COLO668 (cell line): Measurements from ENCODE around the gene FLNC.

Experiments
- DNase-seq: peaks from one replicate; lab custom pipeline; 2025; ENCODE audit not compliant: unreplicated experiment; lab: John Stamatoyannopoulos, UW

The FLNC gene

GRCh38 chr7:128891110-128891941 lies 61.1 kb downstream of the FLNC start:
- DNase-seq: no peak

GRCh38 chr7:128891942-128892269 lies 61.7 kb downstream of the FLNC start:
- DNase-seq: no peak

- no peak for DNase-seq
These were observed 62.5 kb downstream of the FLNC start for GRCh38 chr7:128892521-128893250.

- no peak for DNase-seq
These were observed 63.3 kb downstream of the FLNC start for GRCh38 chr7:128893251-128894100.

- DNase-seq: no peak
These were observed 63.9 kb downstream of the FLNC start for GRCh38 chr7:128894101-128894440.

- DNase-seq: no peak
These were observed 65.1 kb downstream of the FLNC start for GRCh38 chr7:128895320-128895719.

- DNase-seq: no peak
These were observed 69.2 kb downstream of the FLNC start for GRCh38 chr7:128899392-128899791.

GRCh38 chr7:128900237-128900636 lies 70.0 kb downstream of the FLNC start:
- no peak for DNase-seq

- DNase-seq: no peak
These were observed 72.8 kb downstream of the FLNC start for GRCh38 chr7:128902761-128903585.

- no peak for DNase-seq
These were observed 73.6 kb downstream of the FLNC start for GRCh38 chr7:128903621-128904361.

GRCh38 chr7:128904381-128905197 lies 74.4 kb downstream of the FLNC start:
- no peak for DNase-seq

GRCh38 chr7:128906001-128906765 lies 76.0 kb downstream of the FLNC start:
- DNase-seq: no peak

- DNase-seq: no peak
These were observed 76.8 kb downstream of the FLNC start for GRCh38 chr7:128906766-128907559.
